Uterus (tissue), 4 donors: ENCODE data around the gene WDR4. TPM values are rescaled to one million over a fixed set of nuclear protein-coding genes. Genes with fewer than 3 reads are reported as not detected.

ENCODE experiments used
- DNase-seq, 2 donors: peaks; one replicate each; pipeline ENCODE4 v3.0.0-alpha.2; 2019 to 2020
- H3K27ac ChIP-seq, 2 donors: fragments of 200-600 bp; sonication (generic); 1 replicate in 1 of 2; 2 replicates in 1 of 2; pipeline ENCODE4 v1.5.1; 2016 to 2018
- H3K27me3 ChIP-seq, 2 donors: fragments of 200-600 bp; sonication (generic); one replicate each; pipeline ENCODE4 v1.5.1; 2018 to 2019; ENCODE audit warnings: control low read depth in 1 of 2
- H3K36me3 ChIP-seq, 2 donors: fragments of 200-600 bp; sonication (generic); one replicate each; pipeline ENCODE4 v1.5.1; 2019; ENCODE audit warnings: control low read depth in 1 of 2
- H3K4me1 ChIP-seq, 2 donors: fragments of 200-600 bp; sonication (generic); one replicate each; pipeline ENCODE4 v1.5.1; 2018 to 2019; ENCODE audit warnings: control low read depth in 1 of 2
- H3K4me3 ChIP-seq, 2 donors: fragments of 200-600 bp; sonication (generic); 1 replicate in 1 of 2; 2 replicates in 1 of 2; pipeline ENCODE4 v1.5.1; 2018 to 2019; ENCODE audit warnings: mild to moderate bottlenecking in 1 of 2
- H3K9me3 ChIP-seq, 2 donors: fragments of 200-600 bp; sonication (generic); one replicate each; pipeline ENCODE4 v1.5.1; 2019; ENCODE audit warnings: control low read depth in 1 of 2
- CTCF ChIP-seq, 4 experiments: fragments of 200-600 bp in 2 of 4; fragments of 450-650 bp in 2 of 4; sonication (generic) in 2 of 4; IDR thresholded peaks; one replicate each; pipeline ENCODE4 v1.5.1; 2016 to 2019; ENCODE audit warnings: antibody characterized with exemption in 4 of 4, mild to moderate bottlenecking in 2 of 4, moderate library complexity in 1 of 4
- POLR2A ChIP-seq, 2 donors: fragments of 450-650 bp; IDR thresholded peaks; one replicate each; pipeline ENCODE4 v1.6.1; 2016; ENCODE audit warnings: antibody characterized with exemption in 2 of 2, mild to moderate bottlenecking in 1 of 2, moderate library complexity in 1 of 2
- intact Hi-C: fragments of 100-400 bp; cut with DNase I; formaldehyde crosslinking; loops from one replicate; pipeline ENCODE4 v1.15.1; 2023; ENCODE audit warnings: low total_unique reads
- total RNA-seq, 4 donors: library from RNA; depleted of rRNA in 3 of 4; stranded (reverse); fragments of >200 nt in 3 of 4; gene quantifications; one replicate each; pipeline versions ENCODE4 v1.1.0 to v1.2.4, GENCODE V29; 2014 to 2023
- donor health status: DM: yes; HTN: yes; CAD: no.

Gene WDR4
- total RNA-seq, 4 donors from 2014 or later: 6.4 to 19.1 (median 17.8) TPM; not detected in 1

- intact Hi-C loops: no loop called here
- Histone ChIP-seq H3K36me3 (no peaks in the 10 kb centered on the region), H3K27me3 (no peaks in the 10 kb centered on the region), H3K4me3 (no peak overlapping the region), H3K27ac (no peak overlapping the region), H3K9me3 (no peaks in the 10 kb centered on the region), H3K4me1 (no peaks in the 10 kb centered on the region)
- DNase-seq: no peak
- TF ChIP-seq POLR2A (IDR thresholded peaks at IDR 0.05) (no peak), CTCF (IDR thresholded peaks at IDR 0.05) (no peak)
These were observed 24.0 kb downstream of the WDR4 start for GRCh38 chr21:42855171-42855936.

- Histone ChIP-seq H3K4me1 (no peaks in the 10 kb centered on the region), H3K27ac (no peak overlapping the region), H3K27me3 (no peaks in the 10 kb centered on the region), H3K36me3 (no peaks in the 10 kb centered on the region), H3K4me3 (no peak overlapping the region), H3K9me3 (no peaks in the 10 kb centered on the region)
- intact Hi-C loops: no loop called here
- no peak for TF ChIP-seq CTCF (IDR thresholded peaks at IDR 0.05)
- TF ChIP-seq POLR2A (IDR thresholded peaks at IDR 0.05): no peak
- DNase-seq: no peak
These were observed 24.9 kb downstream of the WDR4 start for GRCh38 chr21:42854246-42855010.

GRCh38 chr21:42853621-42854020 is 25.7 kb downstream of the WDR4 start:
- intact Hi-C loops: no loop called here
- H3K4me1 ChIP-seq: no peaks in the 10 kb centered on the region
- no peaks in the 10 kb centered on the region for H3K9me3 ChIP-seq
- no peak for DNase-seq
- H3K27ac ChIP-seq: no peak overlapping the region
- H3K4me3 ChIP-seq: no peak overlapping the region
- H3K36me3 ChIP-seq: no peaks in the 10 kb centered on the region
- no peaks in the 10 kb centered on the region for H3K27me3 ChIP-seq
- TF ChIP-seq CTCF (IDR thresholded peaks at IDR 0.05) (no peak), POLR2A (IDR thresholded peaks at IDR 0.05) (no peak)

- Histone ChIP-seq H3K27me3 (no peaks in the 10 kb centered on the region), H3K27ac (no peak overlapping the region), H3K4me3 (no peak overlapping the region), H3K36me3 (no peaks in the 10 kb centered on the region), H3K9me3 (no peaks in the 10 kb centered on the region), H3K4me1 (no peaks in the 10 kb centered on the region)
- DNase-seq: no peak
- no peak for TF ChIP-seq POLR2A (IDR thresholded peaks at IDR 0.05)
- TF ChIP-seq CTCF (IDR thresholded peaks at IDR 0.05): no peak
- intact Hi-C loops: no loop called here
These were observed 26.3 kb downstream of the WDR4 start for GRCh38 chr21:42852925-42853570.
